ENCODE results near the gene TMEM217.

GRCh38 chr6:37174515-37175331, 83.2 kb downstream of the TMEM217 start:
- TF ChIP-seq TBP (IDR thresholded peaks at IDR 0.05; ENCODE audit: low read depth, low read length) (no peak), CHD2 (IDR thresholded peaks at IDR 0.05; ENCODE audit: low read length) (no peak), KDM5A (IDR thresholded peaks at IDR 0.05; ENCODE audit: low read length) (no peak)
